Hepatocyte (in vitro differentiated cells): Measurements from ENCODE around the gene FSTL3.

ENCODE experiments used
- CTCF ChIP-seq: fragments of 200-600 bp; sonication (generic); IDR thresholded peaks from 2 replicates; pipeline ENCODE4 v1.5.1; 2016; ENCODE audit warnings: antibody characterized with exemption, mild to moderate bottlenecking; ENCODE audit not compliant: poor library complexity
- EZH2 ChIP-seq: fragments of 200-600 bp; sonication (generic); IDR thresholded peaks from 2 replicates; pipeline ENCODE4 v1.6.1; 2016; ENCODE audit warnings: antibody characterized with exemption, mild to moderate bottlenecking, borderline replicate concordance
- EZH2phosphoT487 ChIP-seq: fragments of 200-600 bp; sonication (generic); IDR thresholded peaks from one replicate; pipeline ENCODE4 v1.6.1; 2018; ENCODE audit warnings: antibody characterized with exemption, mild to moderate bottlenecking, low read depth, moderate library complexity; ENCODE audit not compliant: unreplicated experiment, severe bottlenecking

- TF ChIP-seq CTCF = no peak
- no peak for TF ChIP-seq EZH2phosphoT487
- TF ChIP-seq EZH2 = no peak
Measured at GRCh38 chr19:644363-644762, 31.8 kb upstream of the FSTL3 start.
